A549 (cell line): ENCODE results near the gene P4HTM.

Experiments
- POLR2A ChIP-seq: IDR thresholded peaks from 2 replicates; pipeline ENCODE4 v1.6.1; 2012; ENCODE audit warnings: mild to moderate bottlenecking, low read length
- SMC3 ChIP-seq: fragments of >200 bp; sonication (Bioruptor Twin); formaldehyde crosslinking; IDR thresholded peaks from 3 replicates; pipeline ENCODE4 v1.6.1; 2018; ENCODE audit warnings: inconsistent platforms
- TF ChIP-seq, protein P1 (sequence below): fragments of 200-600 bp; sonication (generic); IDR thresholded peaks from 2 replicates; pipeline ENCODE4 v1.6.1; 2016; ENCODE audit warnings: antibody characterized with exemption, mild to moderate bottlenecking, moderate library complexity
- TF ChIP-seq, protein P2 (sequence below): fragments of >200 bp; sonication (Bioruptor Twin); formaldehyde crosslinking; IDR thresholded peaks from 3 replicates; pipeline ENCODE4 v1.5.1; 2016
- TF ChIP-seq, protein P3 (sequence below): fragments of 150-350 bp; IDR thresholded peaks from 2 replicates; pipeline ENCODE4 v1.6.1; 2014; ENCODE audit warnings: low read depth, mild to moderate bottlenecking, low read length

DNA sequence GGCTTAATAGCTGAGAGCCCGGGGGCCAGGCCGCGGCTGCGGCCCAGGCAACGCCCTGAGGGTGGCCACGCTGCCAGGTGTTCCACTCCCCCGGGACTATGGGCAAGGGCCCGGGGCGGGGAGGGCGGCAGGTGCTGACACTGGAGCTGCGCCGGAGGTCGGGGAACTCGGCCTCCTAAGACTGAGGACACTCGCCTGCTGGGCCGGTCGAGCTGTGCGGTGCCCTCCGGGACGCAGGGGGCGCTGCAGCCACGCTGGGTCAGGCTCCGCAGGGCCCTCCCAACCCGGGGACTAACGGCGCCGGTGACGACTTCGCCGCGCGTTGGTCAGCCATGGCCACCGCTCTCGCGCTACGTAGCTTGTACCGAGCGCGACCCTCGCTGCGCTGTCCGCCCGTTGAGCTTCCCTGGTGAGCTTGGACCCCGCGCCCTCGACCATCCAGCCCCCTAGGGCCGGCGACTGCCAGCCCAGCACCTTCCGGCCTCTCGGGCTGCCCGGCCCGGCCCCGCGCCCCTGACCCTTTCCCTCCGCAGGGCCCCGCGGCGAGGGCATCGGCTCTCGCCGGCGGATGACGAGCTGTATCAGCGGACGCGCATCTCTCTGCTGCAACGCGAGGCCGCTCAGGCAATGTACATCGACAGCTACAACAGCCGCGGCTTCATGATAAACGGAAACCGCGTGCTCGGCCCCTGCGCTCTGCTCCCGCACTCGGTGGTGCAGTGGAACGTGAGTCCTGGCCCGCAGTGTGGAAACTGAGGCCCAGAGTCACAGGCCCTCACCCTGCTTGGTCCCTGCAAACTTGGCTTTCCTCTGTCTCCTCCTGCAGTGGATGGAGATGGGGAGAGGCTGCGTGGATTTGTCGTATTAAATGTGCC, 32.0 kb downstream of the P4HTM start, which contains the start of gene NDUFAF3:
- TF ChIP-seq, protein P1, sequence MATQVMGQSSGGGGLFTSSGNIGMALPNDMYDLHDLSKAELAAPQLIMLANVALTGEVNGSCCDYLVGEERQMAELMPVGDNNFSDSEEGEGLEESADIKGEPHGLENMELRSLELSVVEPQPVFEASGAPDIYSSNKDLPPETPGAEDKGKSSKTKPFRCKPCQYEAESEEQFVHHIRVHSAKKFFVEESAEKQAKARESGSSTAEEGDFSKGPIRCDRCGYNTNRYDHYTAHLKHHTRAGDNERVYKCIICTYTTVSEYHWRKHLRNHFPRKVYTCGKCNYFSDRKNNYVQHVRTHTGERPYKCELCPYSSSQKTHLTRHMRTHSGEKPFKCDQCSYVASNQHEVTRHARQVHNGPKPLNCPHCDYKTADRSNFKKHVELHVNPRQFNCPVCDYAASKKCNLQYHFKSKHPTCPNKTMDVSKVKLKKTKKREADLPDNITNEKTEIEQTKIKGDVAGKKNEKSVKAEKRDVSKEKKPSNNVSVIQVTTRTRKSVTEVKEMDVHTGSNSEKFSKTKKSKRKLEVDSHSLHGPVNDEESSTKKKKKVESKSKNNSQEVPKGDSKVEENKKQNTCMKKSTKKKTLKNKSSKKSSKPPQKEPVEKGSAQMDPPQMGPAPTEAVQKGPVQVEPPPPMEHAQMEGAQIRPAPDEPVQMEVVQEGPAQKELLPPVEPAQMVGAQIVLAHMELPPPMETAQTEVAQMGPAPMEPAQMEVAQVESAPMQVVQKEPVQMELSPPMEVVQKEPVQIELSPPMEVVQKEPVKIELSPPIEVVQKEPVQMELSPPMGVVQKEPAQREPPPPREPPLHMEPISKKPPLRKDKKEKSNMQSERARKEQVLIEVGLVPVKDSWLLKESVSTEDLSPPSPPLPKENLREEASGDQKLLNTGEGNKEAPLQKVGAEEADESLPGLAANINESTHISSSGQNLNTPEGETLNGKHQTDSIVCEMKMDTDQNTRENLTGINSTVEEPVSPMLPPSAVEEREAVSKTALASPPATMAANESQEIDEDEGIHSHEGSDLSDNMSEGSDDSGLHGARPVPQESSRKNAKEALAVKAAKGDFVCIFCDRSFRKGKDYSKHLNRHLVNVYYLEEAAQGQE: peak; percentile 56
- TF ChIP-seq SMC3: no peak
- TF ChIP-seq POLR2A: peak; percentile 93
- TF ChIP-seq, protein P2, sequence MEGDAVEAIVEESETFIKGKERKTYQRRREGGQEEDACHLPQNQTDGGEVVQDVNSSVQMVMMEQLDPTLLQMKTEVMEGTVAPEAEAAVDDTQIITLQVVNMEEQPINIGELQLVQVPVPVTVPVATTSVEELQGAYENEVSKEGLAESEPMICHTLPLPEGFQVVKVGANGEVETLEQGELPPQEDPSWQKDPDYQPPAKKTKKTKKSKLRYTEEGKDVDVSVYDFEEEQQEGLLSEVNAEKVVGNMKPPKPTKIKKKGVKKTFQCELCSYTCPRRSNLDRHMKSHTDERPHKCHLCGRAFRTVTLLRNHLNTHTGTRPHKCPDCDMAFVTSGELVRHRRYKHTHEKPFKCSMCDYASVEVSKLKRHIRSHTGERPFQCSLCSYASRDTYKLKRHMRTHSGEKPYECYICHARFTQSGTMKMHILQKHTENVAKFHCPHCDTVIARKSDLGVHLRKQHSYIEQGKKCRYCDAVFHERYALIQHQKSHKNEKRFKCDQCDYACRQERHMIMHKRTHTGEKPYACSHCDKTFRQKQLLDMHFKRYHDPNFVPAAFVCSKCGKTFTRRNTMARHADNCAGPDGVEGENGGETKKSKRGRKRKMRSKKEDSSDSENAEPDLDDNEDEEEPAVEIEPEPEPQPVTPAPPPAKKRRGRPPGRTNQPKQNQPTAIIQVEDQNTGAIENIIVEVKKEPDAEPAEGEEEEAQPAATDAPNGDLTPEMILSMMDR: peak; percentile 71
- TF ChIP-seq, protein P3, sequence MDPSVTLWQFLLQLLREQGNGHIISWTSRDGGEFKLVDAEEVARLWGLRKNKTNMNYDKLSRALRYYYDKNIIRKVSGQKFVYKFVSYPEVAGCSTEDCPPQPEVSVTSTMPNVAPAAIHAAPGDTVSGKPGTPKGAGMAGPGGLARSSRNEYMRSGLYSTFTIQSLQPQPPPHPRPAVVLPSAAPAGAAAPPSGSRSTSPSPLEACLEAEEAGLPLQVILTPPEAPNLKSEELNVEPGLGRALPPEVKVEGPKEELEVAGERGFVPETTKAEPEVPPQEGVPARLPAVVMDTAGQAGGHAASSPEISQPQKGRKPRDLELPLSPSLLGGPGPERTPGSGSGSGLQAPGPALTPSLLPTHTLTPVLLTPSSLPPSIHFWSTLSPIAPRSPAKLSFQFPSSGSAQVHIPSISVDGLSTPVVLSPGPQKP: no peak
